Subcutaneous abdominal adipose tissue (tissue), 5 donors: ENCODE data around the gene BTAF1.
"Not testable (repeated sequence)": the region's sequence is repeated elsewhere in the genome, so short reads cannot be mapped to it uniquely, and the experiment has no call there.

Source experiments
- H3K27ac ChIP-seq: one replicate; pipeline ENCODE4 v1.7.0; 2013; ENCODE audit warnings: low read depth, mild to moderate bottlenecking, inconsistent platforms, low read length, moderate library complexity
- H3K27me3 ChIP-seq, 5 donors: one replicate each; pipeline ENCODE4 v1.7.0; 2013; ENCODE audit warnings: low read length in 5 of 5, inconsistent platforms in 1 of 5; ENCODE audit not compliant: control insufficient read depth in 5 of 5, insufficient read depth in 4 of 5
- H3K36me3 ChIP-seq, 5 donors: one replicate each; pipeline ENCODE4 v1.7.0; 2013; ENCODE audit warnings: low read length in 5 of 5; ENCODE audit not compliant: control insufficient read depth in 5 of 5, insufficient read depth in 5 of 5
- H3K4me1 ChIP-seq, 5 donors: one replicate each; pipeline ENCODE4 v1.7.0; 2013; ENCODE audit warnings: low read length in 5 of 5, mild to moderate bottlenecking in 3 of 5, moderate library complexity in 1 of 5; ENCODE audit not compliant: control insufficient read depth in 5 of 5, insufficient read depth in 5 of 5
- H3K4me3 ChIP-seq, 5 donors: one replicate each; pipeline ENCODE4 v1.7.0; 2013; ENCODE audit warnings: low read length in 5 of 5, low read depth in 1 of 5
- H3K9ac ChIP-seq, 5 donors: one replicate each; pipeline ENCODE4 v1.7.0; 2013; ENCODE audit warnings: low read length in 5 of 5, mild to moderate bottlenecking in 4 of 5, moderate library complexity in 3 of 5
- H3K9me3 ChIP-seq, 5 donors: one replicate each; pipeline ENCODE4 v1.7.0; 2013; ENCODE audit warnings: low read length in 5 of 5; ENCODE audit not compliant: control insufficient read depth in 5 of 5
- donor health status: healthy.
- donor health status: healthy.
- donor health status: healthy.
- donor health status: healthy.
- donor health status: healthy.

BTAF1 gene

GRCh38 chr10:92003258-92003657 lies 79.7 kb downstream of the BTAF1 start:
- Histone ChIP-seq H3K9me3 (no peaks in the 10 kb centered on the region), H3K36me3 (peaks cover 6 to 24% (median 14%) of the 10 kb centered on the region in 5 donors), H3K4me3 (no peak overlapping the region), H3K27me3 (no peaks in the 10 kb centered on the region), H3K9ac (no peak overlapping the region), H3K4me1 (peaks cover 0 to 6% (median 0%) of the 10 kb centered on the region in 5 donors), H3K27ac (no peak overlapping the region)

GRCh38 chr10:92005978-92006377 lies 82.4 kb downstream of the BTAF1 start:
- no peak overlapping the region for H3K27ac ChIP-seq
- no peak overlapping the region for H3K9ac ChIP-seq
- peaks cover 0 to 4% (median 0%) of the 10 kb centered on the region in 5 donors for H3K4me1 ChIP-seq
- no peaks in the 10 kb centered on the region for H3K27me3 ChIP-seq
- peaks cover 13 to 34% (median 21%) of the 10 kb centered on the region in 5 donors for H3K36me3 ChIP-seq
- no peaks in the 10 kb centered on the region for H3K9me3 ChIP-seq
- H3K4me3 ChIP-seq = no peak overlapping the region

GRCh38 chr10:92009445-92009844 lies 85.9 kb downstream of the BTAF1 start:
- no peak overlapping the region for H3K4me3 ChIP-seq
- no peaks in the 10 kb centered on the region for H3K9me3 ChIP-seq
- no peaks in the 10 kb centered on the region for H3K4me1 ChIP-seq
- no peaks in the 10 kb centered on the region for H3K27me3 ChIP-seq
- H3K9ac ChIP-seq = no peak overlapping the region
- H3K36me3 ChIP-seq = peaks cover 21 to 48% (median 34%) of the 10 kb centered on the region in 5 donors
- no peak overlapping the region for H3K27ac ChIP-seq

- no peaks in the 10 kb centered on the region for H3K4me1 ChIP-seq
- peaks cover 26 to 56% (median 38%) of the 10 kb centered on the region in 5 donors for H3K36me3 ChIP-seq
- no peak overlapping the region for H3K4me3 ChIP-seq
- H3K9ac ChIP-seq = no peak overlapping the region
- no peak overlapping the region for H3K27ac ChIP-seq
- H3K27me3 ChIP-seq = no peaks in the 10 kb centered on the region
- no peaks in the 10 kb centered on the region for H3K9me3 ChIP-seq
These were observed 86.6 kb downstream of the BTAF1 start for GRCh38 chr10:92010047-92010735.

GRCh38 chr10:92011560-92012214 lies 88.1 kb downstream of the BTAF1 start:
- no peak overlapping the region for H3K4me3 ChIP-seq
- H3K9ac ChIP-seq = no peak overlapping the region
- peaks cover 25 to 66% (median 48%) of the 10 kb centered on the region in 5 donors for H3K36me3 ChIP-seq
- no peaks in the 10 kb centered on the region for H3K9me3 ChIP-seq
- H3K4me1 ChIP-seq = no peaks in the 10 kb centered on the region
- no peaks in the 10 kb centered on the region for H3K27me3 ChIP-seq
- no peak overlapping the region for H3K27ac ChIP-seq

GRCh38 chr10:92014620-92015019 lies 91.0 kb downstream of the BTAF1 start:
- Histone ChIP-seq H3K9ac (no peak overlapping the region), H3K4me1 (no peaks in the 10 kb centered on the region), H3K27ac (no peak overlapping the region), H3K36me3 (peaks cover 42 to 83% (median 58%) of the 10 kb centered on the region in 5 donors), H3K27me3 (no peaks in the 10 kb centered on the region), H3K9me3 (no peaks in the 10 kb centered on the region), H3K4me3 (no peak overlapping the region)

GRCh38 chr10:92024700-92025099 lies 101.1 kb downstream of the BTAF1 start:
- Histone ChIP-seq H3K9me3 (no peaks in the 10 kb centered on the region), H3K4me1 (no peaks in the 10 kb centered on the region), H3K9ac (no peak overlapping the region), H3K27ac (no peak overlapping the region), H3K27me3 (no peaks in the 10 kb centered on the region), H3K36me3 (peaks cover 56 to 82% (median 72%) of the 10 kb centered on the region in 5 donors), H3K4me3 (no peak overlapping the region)

GRCh38 chr10:92025340-92025739 lies 101.8 kb downstream of the BTAF1 start:
- peaks cover 54 to 81% (median 74%) of the 10 kb centered on the region in 5 donors for H3K36me3 ChIP-seq
- not testable (repeated sequence) for H3K4me3 ChIP-seq, H3K9ac ChIP-seq, H3K27me3 ChIP-seq, H3K9me3 ChIP-seq, H3K27ac ChIP-seq, H3K4me1 ChIP-seq

- Histone ChIP-seq H3K27me3 (no peaks in the 10 kb centered on the region), H3K9me3 (no peaks in the 10 kb centered on the region), H3K4me1 (no peaks in the 10 kb centered on the region), H3K9ac (no peak overlapping the region), H3K36me3 (peaks cover 56 to 83% (median 69%) of the 10 kb centered on the region in 5 donors), H3K27ac (no peak overlapping the region), H3K4me3 (no peak overlapping the region)
These were observed 103.6 kb downstream of the BTAF1 start for GRCh38 chr10:92027141-92027540.

GRCh38 chr10:92031580-92031979 lies 108.0 kb downstream of the BTAF1 start:
- Histone ChIP-seq H3K4me1 (no peaks in the 10 kb centered on the region), H3K9me3 (no peaks in the 10 kb centered on the region), H3K9ac (no peak overlapping the region), H3K36me3 (peaks cover 20 to 57% (median 47%) of the 10 kb centered on the region in 5 donors), H3K27me3 (no peaks in the 10 kb centered on the region), H3K4me3 (no peak overlapping the region), H3K27ac (no peak overlapping the region)
